GM12864 (cell line): Measurements from ENCODE around the gene SPACDR.
"Not testable (repeated sequence)": the region's sequence is repeated elsewhere in the genome, so short reads cannot be mapped to it uniquely, and the experiment has no call there.

ENCODE experiments used
- DNase-seq: peaks from one replicate; pipeline ENCODE4 v3.0.0-alpha.2; 2011; ENCODE audit warnings: low read depth
- H3K4me3 ChIP-seq: 2 replicates; pipeline ENCODE4 v1.5.1; 2011; ENCODE audit warnings: mild to moderate bottlenecking, low read depth, low read length, control low read depth
- CTCF ChIP-seq: IDR thresholded peaks from 2 replicates; pipeline ENCODE4 v1.5.1; 2011; ENCODE audit warnings: low read depth, mild to moderate bottlenecking, moderate library complexity, low read length, control low read depth, inconsistent platforms; ENCODE audit errors: missing control alignments

Gene SPACDR

DNA sequence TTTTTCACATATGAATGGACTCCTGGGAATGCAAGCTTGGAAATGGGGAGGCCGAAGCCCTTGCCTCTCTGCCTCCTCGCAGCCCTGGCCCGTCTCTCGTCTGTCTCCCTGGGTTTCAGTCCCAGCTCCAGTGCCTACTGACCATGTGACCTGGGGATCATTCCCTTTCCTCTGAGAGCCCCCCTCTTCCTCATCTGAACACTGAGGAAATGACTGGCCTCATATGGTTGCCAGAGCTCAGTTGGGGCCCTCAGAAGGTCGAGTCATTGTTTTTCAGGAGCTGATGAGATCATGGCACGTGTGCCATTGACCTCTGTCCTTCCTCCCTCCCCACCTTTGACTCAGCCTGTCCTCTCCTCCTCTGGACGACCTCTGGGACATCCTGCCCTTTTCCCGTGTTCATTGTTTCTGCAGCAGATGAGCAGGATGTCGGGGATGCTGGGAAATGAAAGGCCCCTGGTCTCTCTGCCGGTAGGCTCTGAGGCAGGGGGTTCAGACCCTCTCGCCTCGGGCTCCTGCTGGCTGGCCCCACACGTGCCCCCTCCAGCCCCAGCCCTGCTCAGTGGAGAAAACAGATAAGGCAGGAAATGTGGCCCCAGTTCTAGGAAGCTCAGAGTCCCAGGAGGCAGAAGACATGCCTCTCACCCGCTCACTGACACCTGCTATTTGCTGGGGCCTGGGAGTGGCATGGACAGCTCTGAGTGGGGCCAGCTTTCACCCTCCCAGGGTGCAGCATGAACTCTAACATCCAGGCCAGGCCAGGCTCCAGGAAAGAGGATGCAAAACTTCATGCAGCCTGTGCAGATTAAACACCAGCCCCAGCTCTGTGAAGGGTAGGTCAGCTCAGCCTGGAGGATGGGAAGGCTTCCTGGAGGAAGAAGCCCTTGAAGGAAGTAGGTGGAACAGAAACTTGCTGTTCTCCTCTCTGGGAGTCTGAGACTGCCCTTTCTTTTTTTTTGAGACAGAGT is 19.5 kb downstream of the SPACDR start:
- no peak for TF ChIP-seq CTCF
- H3K4me3 ChIP-seq, result no peak overlapping the region
- DNase-seq, result no peak

DNA sequence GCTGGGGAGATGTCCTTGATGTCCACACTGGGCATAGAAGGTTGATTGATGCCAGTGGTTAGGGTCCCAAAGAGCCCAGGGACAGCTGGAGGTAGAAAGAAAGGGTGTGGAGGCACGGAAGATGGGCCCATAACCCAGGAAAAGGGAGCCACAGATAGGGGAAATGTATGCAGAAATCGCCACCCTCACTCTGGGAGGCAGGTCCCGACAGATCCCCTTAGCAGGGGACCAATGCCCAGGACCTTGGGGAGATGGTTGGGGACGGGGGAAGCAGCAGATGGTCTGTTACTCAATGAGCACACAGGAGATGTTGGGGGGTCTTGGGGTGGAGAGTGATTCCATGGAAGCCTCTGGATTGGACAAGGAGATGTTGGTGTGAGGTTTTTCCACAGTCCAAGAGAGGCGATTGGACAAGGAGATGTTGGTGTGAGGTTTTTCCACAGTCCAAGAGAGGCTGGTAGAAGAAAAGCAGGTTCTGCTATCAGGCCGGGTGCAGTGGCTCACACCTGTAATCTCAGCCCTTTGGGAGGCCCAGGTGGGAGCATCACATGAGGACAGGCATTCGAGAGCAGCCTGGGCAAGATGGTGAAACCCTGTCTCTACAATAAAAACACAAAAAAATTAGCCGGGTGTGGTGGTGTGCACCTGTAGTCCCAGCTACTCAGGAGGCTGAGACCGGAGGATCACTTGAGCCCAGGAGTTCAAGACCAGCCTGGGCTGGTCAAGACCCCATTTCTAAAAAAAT is 20.8 kb downstream of the SPACDR start:
- TF ChIP-seq CTCF, result no peak
- H3K4me3 ChIP-seq, result no peak overlapping the region
- DNase-seq, result no peak

GRCh38 chr7:100441641-100442535 is 22.2 kb downstream of the SPACDR start:
- TF ChIP-seq CTCF, result no peak
- no peak for DNase-seq
- H3K4me3 ChIP-seq, result no peak overlapping the region

DNA sequence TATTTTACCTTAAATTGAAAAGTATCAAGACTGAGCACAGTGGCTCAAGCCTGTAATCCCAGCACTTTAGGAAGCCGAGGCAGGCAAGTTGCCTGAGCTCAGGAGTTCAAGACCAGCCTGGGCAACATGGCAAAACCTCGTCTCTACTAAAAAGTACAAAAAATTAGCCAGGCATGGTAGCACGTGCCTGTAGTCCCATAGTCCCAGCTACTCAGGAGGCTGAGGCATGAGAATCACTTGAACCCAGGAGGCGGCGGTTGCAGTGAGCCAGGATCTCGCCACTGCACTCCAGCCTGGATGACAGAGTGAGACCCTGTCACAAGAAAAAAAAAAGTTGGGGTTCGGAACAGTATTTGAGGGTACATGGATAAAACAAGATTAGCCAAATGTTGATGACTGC is 24.8 kb downstream of the SPACDR start:
- not testable (repeated sequence) for DNase-seq

GRCh38 chr7:100438731-100439130 is 25.3 kb downstream of the SPACDR start:
- DNase-seq, H3K4me3 ChIP-seq: not testable (repeated sequence)

More for the DNA sequence above, 24.8 kb downstream of the SPACDR start:
- not testable (repeated sequence) for H3K4me3 ChIP-seq

DNA sequence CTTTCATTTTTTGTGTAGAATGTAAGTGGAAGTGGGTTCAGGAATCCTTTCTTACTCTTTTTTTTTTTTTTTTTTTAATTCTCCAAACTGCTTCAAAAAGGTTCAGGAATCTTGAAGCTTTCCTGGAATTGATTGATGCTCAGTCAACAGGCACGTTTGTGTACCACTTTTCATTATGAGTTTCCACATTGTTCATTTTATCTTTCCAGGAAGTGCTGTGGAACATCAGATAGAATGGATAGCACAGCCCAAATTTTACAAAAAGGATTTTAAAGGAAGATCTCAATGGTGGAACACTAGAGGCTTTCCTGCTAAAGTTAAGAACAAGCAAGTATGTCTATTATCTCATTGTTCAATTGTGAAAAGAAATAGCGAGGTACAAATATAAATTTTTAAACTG is 25.9 kb downstream of the SPACDR start:
- no peak overlapping the region for H3K4me3 ChIP-seq
- TF ChIP-seq CTCF, result no peak

DNA sequence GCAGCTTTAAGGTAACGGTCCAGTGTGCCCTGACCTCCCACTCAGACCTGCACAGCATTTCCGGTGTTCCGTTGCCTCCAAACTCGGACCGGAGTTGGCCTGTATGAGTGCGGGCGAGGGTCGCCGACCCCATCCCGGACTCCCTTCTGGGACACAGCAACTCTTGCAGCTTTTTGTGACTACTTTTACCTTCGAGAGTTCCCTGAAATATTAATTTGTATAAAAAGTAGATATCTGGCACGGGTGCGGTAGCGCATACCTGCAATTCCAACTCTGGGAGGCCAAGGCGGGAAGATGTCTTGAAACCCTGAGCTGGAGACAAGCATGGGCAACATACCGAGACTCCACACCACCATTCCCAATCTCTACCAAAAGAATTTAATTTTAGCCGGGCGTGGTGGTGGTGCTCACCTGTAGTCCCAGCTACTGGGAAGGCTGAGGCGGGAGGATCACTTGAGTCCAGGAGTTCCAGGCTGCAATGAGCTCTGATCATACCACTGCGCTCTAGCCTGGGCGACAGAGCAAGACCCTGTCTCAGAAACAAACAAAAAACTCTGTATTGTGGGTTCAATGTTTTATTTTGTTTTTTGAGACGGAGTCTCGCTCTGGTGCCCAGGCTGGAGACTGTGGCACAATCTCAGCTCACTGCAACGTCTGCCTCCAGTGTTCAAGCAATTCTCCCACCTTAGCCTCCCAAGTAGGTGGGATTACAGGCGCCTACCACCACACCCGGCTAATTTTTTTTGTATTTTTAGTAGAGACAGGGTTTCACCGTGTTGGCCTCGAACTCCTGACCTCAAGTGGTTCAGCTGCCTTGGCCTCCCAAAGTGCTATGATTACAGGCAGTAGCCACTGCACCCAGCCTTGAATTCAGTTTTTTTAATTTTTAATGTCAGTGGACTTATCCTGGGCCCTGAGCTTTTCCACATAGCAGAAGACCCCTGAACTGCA is 26.6 kb downstream of the SPACDR start:
- H3K4me3 ChIP-seq, result no peak overlapping the region
- TF ChIP-seq CTCF, result no peak
- no peak for DNase-seq

More for the DNA sequence above, 25.9 kb downstream of the SPACDR start:
- DNase-seq, result no peak
